HepG2 (cell line): ENCODE data around the gene ATG16L2. TPM values are rescaled to one million over a fixed set of nuclear protein-coding genes. Genes with fewer than 3 reads are reported as not detected.

Experiments
- CBX1 ChIP-seq: IDR thresholded peaks from one replicate; pipeline ENCODE4 v1.6.1; 2016; ENCODE audit warnings: antibody characterized with exemption, low read depth
- E2F5 ChIP-seq: sonication (generic); formaldehyde crosslinking; conservative IDR thresholded peaks from 2 replicates; pipeline ENCODE4 v1.4.0; 2020; ENCODE audit warnings: missing genetic modification reagents
- ESRRA ChIP-seq: sonication (generic); formaldehyde crosslinking; IDR thresholded peaks from 2 replicates; pipeline ENCODE4 v1.5.1; 2020; ENCODE audit warnings: mild to moderate bottlenecking, low read depth, missing genetic modification reagents
- GZF1 ChIP-seq: sonication (generic); formaldehyde crosslinking; IDR thresholded peaks from 2 replicates; pipeline ENCODE4 v1.5.1; 2020; ENCODE audit warnings: mild to moderate bottlenecking, missing genetic modification reagents
- HNF4G ChIP-seq, 2 experiments: sonication (generic) in 1 of 2; formaldehyde crosslinking in 1 of 2; IDR thresholded peaks; 2 replicates each; pipeline versions ENCODE4 v1.4.0 to v1.6.1; 2011 to 2020; ENCODE audit warnings: borderline replicate concordance in 2 of 2, low read depth in 2 of 2, mild to moderate bottlenecking in 2 of 2, low read length in 1 of 2, missing genetic modification reagents in 1 of 2, moderate library complexity in 1 of 2
- ISL2 ChIP-seq: sonication (generic); formaldehyde crosslinking; IDR thresholded peaks from 2 replicates; pipeline ENCODE4 v1.5.0; 2020; ENCODE audit warnings: missing genetic modification reagents
- KLF16 ChIP-seq, 2 experiments: sonication (generic) in 1 of 2; formaldehyde crosslinking in 1 of 2; IDR thresholded peaks; 2 replicates each; pipeline versions ENCODE4 v1.6.1 to v1.8.0; 2016 to 2023; ENCODE audit warnings: missing genetic modification reagents in 2 of 2, missing compliant biosample characterization in 1 of 2
- LRRFIP1 ChIP-seq: sonication (generic); formaldehyde crosslinking; conservative IDR thresholded peaks from 2 replicates; pipeline ENCODE4 v1.4.0; 2020; ENCODE audit warnings: missing genetic modification reagents
- NBN ChIP-seq: fragments of 450-650 bp; conservative IDR thresholded peaks from 2 replicates; pipeline ENCODE4 v1.6.1; 2017
- PAX8 ChIP-seq: sonication (generic); formaldehyde crosslinking; IDR thresholded peaks from 2 replicates; pipeline ENCODE4 v1.8.0; 2022; ENCODE audit warnings: mild to moderate bottlenecking, missing genetic modification reagents, borderline replicate concordance
- STAT6 ChIP-seq: sonication (generic); formaldehyde crosslinking; IDR thresholded peaks from 2 replicates; pipeline ENCODE4 v1.4.0; 2020; ENCODE audit warnings: missing genetic modification reagents, mild to moderate bottlenecking, borderline replicate concordance
- THAP9 ChIP-seq: sonication (generic); formaldehyde crosslinking; IDR thresholded peaks from 2 replicates; pipeline ENCODE4; 2020; ENCODE audit warnings: missing genetic modification reagents, mild to moderate bottlenecking, borderline replicate concordance
- ZNF34 ChIP-seq: sonication (generic); formaldehyde crosslinking; IDR thresholded peaks from 2 replicates; pipeline ENCODE4 v1.4.0; 2020; ENCODE audit warnings: mild to moderate bottlenecking, missing genetic modification reagents, borderline replicate concordance
- ZNF430 ChIP-seq: sonication (generic); formaldehyde crosslinking; IDR thresholded peaks from 2 replicates; pipeline ENCODE4 v1.9.0; 2021; ENCODE audit warnings: mild to moderate bottlenecking, missing genetic modification reagents
- ZNF543 ChIP-seq: sonication (generic); formaldehyde crosslinking; IDR thresholded peaks from 2 replicates; pipeline ENCODE4 v1.4.0; 2020; ENCODE audit warnings: mild to moderate bottlenecking, missing genetic modification reagents
- ZNF572 ChIP-seq: sonication (generic); formaldehyde crosslinking; IDR thresholded peaks from 2 replicates; pipeline ENCODE4 v1.5.1; 2020; ENCODE audit warnings: mild to moderate bottlenecking, missing genetic modification reagents
- ZNF776 ChIP-seq: sonication (generic); formaldehyde crosslinking; IDR thresholded peaks from 2 replicates; pipeline ENCODE4 v1.4.0; 2020; ENCODE audit warnings: mild to moderate bottlenecking, missing genetic modification reagents
- ZSCAN20 ChIP-seq: sonication (generic); formaldehyde crosslinking; IDR thresholded peaks from 2 replicates; pipeline ENCODE4 v1.4.0; 2020; ENCODE audit warnings: missing genetic modification reagents, mild to moderate bottlenecking, borderline replicate concordance
- polyA plus RNA-seq, 8 experiments: library from polyadenylated mRNA; depleted of rRNA in 3 of 8; stranded (reverse) in 7 of 8; unstranded in 1 of 8; fragments of >200 nt; fragmentation: Illumina TruSeq in 4 of 8; extraction: Trizol in 4 of 8; gene quantifications; 2 replicates each; pipeline versions ENCODE4 v1.2.1 to v1.2.3, GENCODE V29; 2011 to 2016; ENCODE audit warnings: low read depth in 4 of 8, missing spikeins in 1 of 8, mixed read lengths in 1 of 8; ENCODE audit not compliant: insufficient read depth in 1 of 8
- total RNA-seq, 5 experiments: library from RNA; depleted of rRNA; stranded (reverse); fragments of >200 nt; fragmentation: Illumina TruSeq; extraction: Trizol; gene quantifications; 2 replicates each; pipeline ENCODE4 v1.2.3, GENCODE V29; 2016; ENCODE audit warnings: low read depth in 1 of 5

ATG16L2 gene
- total and polyA plus RNA-seq, 2 of the 13 experiments (the other 11 are each of a cell fraction or from before 2014, with no cell fraction given): 6.2 to 14.8 TPM

- no peak for TF ChIP-seq THAP9 (CRISPR knock-in tag)
- TF ChIP-seq HNF4G (IDR thresholded peaks at IDR 0.05; ENCODE audit: borderline replicate concordance, low read depth, low read length): peak; percentile 18; the same call in 1 of the 2 replicates
- TF ChIP-seq HNF4G (CRISPR knock-in tag; IDR thresholded peaks at IDR 0.05; ENCODE audit: borderline replicate concordance, low read depth): no peak
- no peak for TF ChIP-seq STAT6 (CRISPR knock-in tag)
- no peak for TF ChIP-seq GZF1 (CRISPR knock-in tag)
- no peak for TF ChIP-seq ZSCAN20 (CRISPR knock-in tag)
- TF ChIP-seq ZNF776 (CRISPR knock-in tag): no peak
- no peak; the same call in 1 of the 2 replicates for TF ChIP-seq ZNF572 (CRISPR knock-in tag)
- no peak for TF ChIP-seq ZNF543 (CRISPR knock-in tag)
- peak; percentile 72; the same call in 1 of the 2 replicates for TF ChIP-seq ESRRA (CRISPR knock-in tag)
- TF ChIP-seq ZNF430 (CRISPR knock-in tag): no peak
- TF ChIP-seq LRRFIP1: no peak
- no peak for TF ChIP-seq ZNF34 (CRISPR knock-in tag)
- no peak for TF ChIP-seq PAX8 (CRISPR knock-in tag)
- no peak; a peak in 1 of 4 replicates for TF ChIP-seq KLF16 (CRISPR knock-in tag; IDR thresholded peaks at IDR 0.05)
- TF ChIP-seq CBX1: no peak
- no peak for TF ChIP-seq E2F5 (CRISPR knock-in tag)
- TF ChIP-seq ISL2 (CRISPR knock-in tag): peak; percentile 56; the same call in 1 of the 2 replicates
- no peak for TF ChIP-seq NBN
These were observed 27.7 kb upstream of the ATG16L2 start (continued) for GRCh38 chr11:72786305-72787215.
